HUDEP-2 (cell line): ENCODE measurements around the gene STK17B.

Experiments
- DNase-seq, 76 experiments: peaks; one replicate each; lab custom pipeline; 2025; ENCODE audit not compliant: unreplicated experiment in 76 of 76; lab: John Stamatoyannopoulos, UW

The STK17B gene

DNA sequence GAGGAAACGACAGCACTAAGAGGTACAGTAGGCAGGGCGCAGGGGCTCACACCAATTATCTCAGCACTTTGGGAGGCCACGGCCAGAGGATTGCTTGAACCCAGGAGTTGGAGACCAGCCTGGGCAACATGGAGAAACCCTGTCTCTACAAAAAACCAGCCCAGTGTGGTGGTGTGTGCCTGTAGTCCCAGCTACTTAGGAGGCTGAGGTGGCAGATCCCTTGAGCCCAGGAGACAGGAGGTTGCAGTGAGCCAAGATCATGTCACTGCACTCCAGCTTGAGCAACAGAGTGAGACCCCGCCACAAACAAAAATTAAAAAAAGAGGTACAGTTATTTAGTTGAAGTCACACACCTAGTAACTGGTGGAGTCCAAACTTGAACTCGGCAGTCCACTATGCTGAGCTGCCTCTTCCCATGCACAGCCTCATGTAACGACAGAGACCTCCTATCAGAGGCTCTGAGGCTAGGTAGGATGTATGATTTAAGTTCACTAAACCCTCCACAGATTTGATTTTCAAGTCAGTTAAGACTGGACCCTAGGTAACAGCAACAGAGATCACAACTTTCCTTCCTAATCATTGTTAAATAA lies 8.7 kb downstream of the STK17B start:
- DNase-seq: no peak

GRCh38 chr2:196160946-196161345 lies 10.4 kb downstream of the STK17B start:
- no peak for DNase-seq

- peak in 52 of 76 experiments; percentile 1 to 83 (median 52) for DNase-seq
Observed at GRCh38 chr2:196160101-196160500, 11.3 kb downstream of the STK17B start.

GRCh38 chr2:196159221-196159892 lies 12.0 kb downstream of the STK17B start:
- no peak for DNase-seq

GRCh38 chr2:196155575-196155974 lies 15.8 kb downstream of the STK17B start:
- DNase-seq: no peak

DNA sequence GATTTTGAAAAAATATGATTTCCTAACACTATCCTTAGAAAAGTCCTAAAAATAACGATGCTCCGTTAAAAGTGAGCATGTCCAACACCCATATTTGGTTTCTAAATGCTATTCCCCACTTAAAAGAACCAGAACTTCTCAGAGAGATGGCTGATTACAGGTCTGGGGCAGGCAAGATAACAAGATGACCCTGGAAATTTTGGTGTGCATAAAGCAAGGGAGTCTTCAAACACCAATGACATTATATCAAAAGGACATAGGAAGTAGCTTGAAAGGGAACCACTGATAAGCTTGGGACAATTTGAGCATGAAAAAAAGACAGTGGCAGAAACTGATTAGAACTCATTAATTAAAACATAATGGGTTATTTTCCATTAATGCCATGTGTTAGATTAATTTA lies 17.9 kb downstream of the STK17B start:
- peak in 52 of 76 experiments; percentile 4 to 81 (median 44) for DNase-seq

- DNase-seq: peak in 4 of 76 experiments; percentile 13 to 34 (median 26)
Observed at GRCh38 chr2:196149948-196150347, 21.4 kb downstream of the STK17B start.

GRCh38 chr2:196148736-196149135 lies 22.6 kb downstream of the STK17B start:
- no peak for DNase-seq

- DNase-seq: no peak
Observed at GRCh38 chr2:196145256-196145655, 26.1 kb downstream of the STK17B start.

GRCh38 chr2:196144513-196145126 lies 26.8 kb downstream of the STK17B start:
- no peak for DNase-seq

GRCh38 chr2:196143730-196144131 lies 27.6 kb downstream of the STK17B start:
- no peak for DNase-seq

DNA sequence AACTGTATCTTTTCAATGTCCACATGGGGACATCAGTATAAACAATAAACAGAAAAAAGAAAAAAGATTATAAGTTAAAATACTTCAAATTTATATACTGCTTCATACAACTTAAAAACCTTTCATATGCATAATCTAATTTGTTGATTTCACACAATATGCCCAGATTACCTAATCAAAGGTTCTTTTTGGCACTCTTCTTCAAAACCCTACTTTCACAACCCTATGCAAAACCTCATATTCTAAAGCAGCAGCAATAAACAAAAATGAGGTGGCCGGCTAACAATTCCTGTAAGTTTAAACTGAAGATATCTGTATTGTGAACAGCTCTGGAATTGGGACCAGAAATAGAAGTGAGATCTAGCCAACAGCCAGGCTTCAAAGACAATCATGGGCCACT lies 28.6 kb downstream of the STK17B start:
- no peak for DNase-seq

DNA sequence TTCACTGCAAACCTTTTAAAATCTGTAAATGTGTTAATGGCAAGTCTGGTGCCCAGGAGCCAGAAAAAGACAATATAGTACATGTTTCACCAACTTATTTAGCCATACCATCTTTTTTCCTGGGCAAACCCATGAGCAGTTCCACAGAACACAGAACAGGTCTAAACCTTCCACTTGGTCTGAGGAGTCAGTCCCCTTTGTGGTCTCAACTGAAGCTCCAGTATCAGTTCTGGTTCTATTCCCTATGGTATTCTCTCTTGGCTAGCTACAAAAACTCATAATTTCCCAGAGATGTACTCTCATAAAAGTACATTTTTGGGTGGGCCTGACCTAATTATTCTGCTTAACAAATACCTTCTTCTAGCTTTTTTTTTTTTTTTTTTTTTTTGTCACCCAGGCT lies 31.2 kb downstream of the STK17B start:
- DNase-seq: no peak

GRCh38 chr2:196137271-196137670 lies 34.1 kb downstream of the STK17B start:
- no peak for DNase-seq

DNA sequence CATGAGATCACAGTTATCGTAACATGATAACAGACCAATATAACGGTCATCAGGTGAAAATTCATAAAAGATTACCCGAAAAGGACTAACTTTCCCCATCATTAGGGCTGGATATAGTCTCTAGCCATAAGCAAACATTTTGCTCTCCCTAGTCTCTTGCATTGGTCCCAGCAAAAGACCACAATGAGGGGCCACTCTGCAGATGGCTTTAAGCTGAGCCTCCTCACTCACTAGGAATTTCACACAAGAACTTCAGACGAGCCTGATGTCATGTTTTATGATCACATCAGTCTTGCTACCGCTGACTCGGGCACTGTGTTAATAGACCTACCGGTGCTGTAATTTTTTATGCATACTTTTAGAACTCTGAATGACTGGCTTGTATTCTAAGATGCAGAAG lies 35.2 kb downstream of the STK17B start:
- no peak for DNase-seq

DNA sequence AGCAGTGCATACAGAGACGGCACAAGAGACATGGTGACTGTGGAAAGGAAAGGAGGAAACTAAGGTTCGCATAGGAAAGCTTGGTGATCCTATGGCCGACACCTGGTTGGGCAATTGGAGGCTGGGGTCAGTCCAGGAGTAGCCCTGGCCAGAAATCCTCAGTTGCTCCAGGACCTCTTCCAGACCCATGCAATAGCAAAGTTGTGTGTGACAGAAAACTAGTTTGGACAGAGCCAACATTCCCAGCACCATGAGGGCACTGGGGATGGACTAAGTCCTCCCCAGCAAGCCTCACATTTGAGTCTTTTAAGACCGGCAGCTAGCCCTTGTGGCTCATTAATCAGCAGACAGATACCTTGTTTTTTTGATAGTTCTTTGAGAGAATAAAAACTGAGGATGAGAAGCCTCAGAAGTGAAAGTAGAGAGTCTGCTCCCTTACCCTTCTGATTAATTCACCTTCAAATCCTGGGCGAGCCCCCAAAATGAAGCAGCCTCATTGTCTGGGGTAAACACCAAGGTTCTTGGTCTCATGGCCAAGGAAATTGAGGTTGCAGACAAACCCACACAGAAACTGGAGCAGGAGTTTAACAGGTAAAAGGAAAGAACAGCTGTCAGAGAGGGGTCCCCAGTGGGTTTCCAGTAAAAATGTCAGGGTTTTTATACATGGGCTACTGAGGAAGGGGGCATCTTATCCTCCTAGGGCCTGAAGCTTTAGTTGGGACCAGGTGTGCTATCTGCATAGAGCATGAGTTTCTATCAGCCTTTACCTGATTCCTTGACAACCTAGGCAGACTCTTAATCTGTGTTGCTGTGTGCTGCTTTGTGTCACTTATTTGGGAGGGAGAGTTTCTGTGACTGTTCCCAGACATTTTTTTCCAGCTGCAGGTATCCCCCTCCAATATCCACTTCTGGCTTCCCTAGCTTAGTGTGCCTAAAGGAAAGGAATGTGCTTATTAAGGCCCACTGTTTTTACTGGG lies 39.1 kb downstream of the STK17B start:
- no peak for DNase-seq

DNA sequence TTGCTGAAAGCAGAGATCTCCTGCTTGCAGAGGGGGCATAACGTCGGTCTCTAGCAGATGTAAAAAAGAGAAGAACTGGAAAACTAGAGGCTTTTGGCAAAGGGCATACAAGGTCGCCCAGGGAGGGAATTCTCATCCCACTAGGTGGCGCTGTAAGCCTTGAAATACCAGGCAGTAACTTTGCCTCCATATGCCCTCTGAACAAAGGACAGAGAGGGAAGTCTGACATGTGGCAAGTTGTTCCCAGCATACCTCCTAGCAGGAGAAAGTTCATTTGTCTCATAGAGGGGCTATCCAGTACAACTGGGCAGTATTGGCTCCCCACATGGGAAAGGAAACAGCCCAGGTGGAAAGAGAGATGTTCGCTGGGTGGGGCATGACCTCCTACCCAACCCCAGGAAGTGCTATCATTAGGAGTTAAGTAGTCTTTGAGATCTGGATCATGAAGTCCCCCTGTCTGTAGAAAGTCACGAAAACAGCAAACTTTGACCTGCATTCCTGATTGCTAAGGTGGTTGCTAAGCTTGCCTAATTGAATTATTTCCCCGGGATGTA lies 39.9 kb downstream of the STK17B start:
- peak in 71 of 76 experiments; percentile 9 to 84 (median 55) for DNase-seq

DNA sequence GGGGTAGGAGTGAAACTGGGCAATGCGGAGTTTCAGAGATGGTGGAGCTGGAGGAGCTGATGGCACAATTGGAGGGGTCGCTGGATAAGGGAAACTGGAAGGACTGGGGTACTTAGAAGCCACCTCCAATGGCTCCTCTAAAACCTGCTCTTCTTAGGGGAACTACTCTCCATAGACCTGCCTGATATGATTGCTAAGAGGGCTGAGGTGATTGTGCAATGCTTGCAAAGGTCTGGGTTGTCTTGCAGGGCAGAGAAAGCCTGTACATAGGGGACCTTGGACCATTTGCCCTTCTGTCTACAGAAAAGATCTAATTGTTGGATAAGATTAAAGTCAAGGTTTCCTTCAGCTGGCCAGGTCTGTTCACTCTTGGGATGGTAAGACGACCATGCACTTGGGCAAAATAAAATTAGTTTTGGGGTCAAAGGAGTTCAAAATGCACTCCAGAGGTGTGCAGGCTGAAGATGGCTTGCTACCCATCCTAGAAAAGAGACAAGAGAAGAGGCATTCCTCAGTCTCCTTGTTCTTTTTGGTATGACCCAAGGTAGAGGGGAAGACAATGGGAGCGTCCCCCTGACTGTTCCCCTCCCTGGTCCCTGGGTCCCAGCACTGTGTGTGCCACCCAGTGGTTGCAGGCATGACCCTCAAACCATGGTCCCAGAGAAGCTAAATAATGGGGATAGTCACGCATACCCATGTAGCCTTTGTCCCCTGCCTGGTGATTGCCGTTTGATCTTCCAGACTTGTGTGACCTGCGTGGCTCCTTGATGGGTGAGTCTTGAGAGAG lies 41.1 kb downstream of the STK17B start:
- DNase-seq: no peak

- DNase-seq: no peak
Observed at GRCh38 chr2:196128749-196129148, 42.6 kb downstream of the STK17B start.

- DNase-seq: no peak
Observed at GRCh38 chr2:196125596-196125995, 45.8 kb downstream of the STK17B start.
